Brain microvascular endothelial cell (primary cell): ENCODE results near the gene GAPVD1.
"Not testable (repeated sequence)": the region's sequence is repeated elsewhere in the genome, so short reads cannot be mapped to it uniquely, and the experiment has no call there.

Experiments
- DNase-seq: peaks from one replicate; pipeline ENCODE4 v3.0.0-alpha.2; 2020
- H3K27ac ChIP-seq: fragments of 250-450 bp; sonication (Bioruptor Pico); 2 replicates; pipeline ENCODE4 v1.5.1; 2020; ENCODE audit warnings: mild to moderate bottlenecking, moderate library complexity
- H3K27me3 ChIP-seq: fragments of 250-450 bp; sonication (Bioruptor Pico); replicated peaks from 2 replicates; pipeline ENCODE4 v1.5.1; 2020; ENCODE audit warnings: mild to moderate bottlenecking
- H3K36me3 ChIP-seq: fragments of 250-450 bp; sonication (Bioruptor Pico); replicated peaks from 2 replicates; pipeline ENCODE4 v1.5.1; 2020; ENCODE audit warnings: mild to moderate bottlenecking
- H3K4me3 ChIP-seq: 2 replicates; pipeline ENCODE4 v1.5.1; 2011; ENCODE audit warnings: low read depth, mild to moderate bottlenecking, control low read depth, low read length, moderate library complexity
- in situ Hi-C: cut with HindIII; loops from 2 replicates; pipeline ENCODE4 v1.10.0; 2017; ENCODE audit warnings: low sequenced_read_pairs, low pct_ligation_motif_present
- TF ChIP-seq, protein P1 (sequence below): IDR thresholded peaks from 2 replicates; pipeline ENCODE4 v1.5.1; 2011; ENCODE audit warnings: low read depth, mild to moderate bottlenecking, moderate library complexity, low read length, control low read depth, inconsistent platforms; ENCODE audit errors: missing control alignments

Gene GAPVD1

GRCh38 chr9:125276771-125277170, 15.1 kb downstream of the GAPVD1 start:
- no peak for DNase-seq
- TF ChIP-seq, protein P1, sequence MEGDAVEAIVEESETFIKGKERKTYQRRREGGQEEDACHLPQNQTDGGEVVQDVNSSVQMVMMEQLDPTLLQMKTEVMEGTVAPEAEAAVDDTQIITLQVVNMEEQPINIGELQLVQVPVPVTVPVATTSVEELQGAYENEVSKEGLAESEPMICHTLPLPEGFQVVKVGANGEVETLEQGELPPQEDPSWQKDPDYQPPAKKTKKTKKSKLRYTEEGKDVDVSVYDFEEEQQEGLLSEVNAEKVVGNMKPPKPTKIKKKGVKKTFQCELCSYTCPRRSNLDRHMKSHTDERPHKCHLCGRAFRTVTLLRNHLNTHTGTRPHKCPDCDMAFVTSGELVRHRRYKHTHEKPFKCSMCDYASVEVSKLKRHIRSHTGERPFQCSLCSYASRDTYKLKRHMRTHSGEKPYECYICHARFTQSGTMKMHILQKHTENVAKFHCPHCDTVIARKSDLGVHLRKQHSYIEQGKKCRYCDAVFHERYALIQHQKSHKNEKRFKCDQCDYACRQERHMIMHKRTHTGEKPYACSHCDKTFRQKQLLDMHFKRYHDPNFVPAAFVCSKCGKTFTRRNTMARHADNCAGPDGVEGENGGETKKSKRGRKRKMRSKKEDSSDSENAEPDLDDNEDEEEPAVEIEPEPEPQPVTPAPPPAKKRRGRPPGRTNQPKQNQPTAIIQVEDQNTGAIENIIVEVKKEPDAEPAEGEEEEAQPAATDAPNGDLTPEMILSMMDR: no peak
- in situ Hi-C loops: no loop called here
- Histone ChIP-seq H3K36me3 (peaks cover 2% of the 10 kb centered on the region), H3K4me3 (no peak overlapping the region), H3K27ac (no peak overlapping the region), H3K27me3 (no peaks in the 10 kb centered on the region)

- no peak overlapping the region for H3K4me3 ChIP-seq
- in situ Hi-C loops: no loop called here
- no peak for DNase-seq
- H3K27ac ChIP-seq: no peak overlapping the region
- no peaks in the 10 kb centered on the region for H3K27me3 ChIP-seq
- peaks cover 2% of the 10 kb centered on the region for H3K36me3 ChIP-seq
- TF ChIP-seq, protein P1: no peak
Observed at GRCh38 chr9:125277411-125277810, 15.8 kb downstream of the GAPVD1 start.

GRCh38 chr9:125280945-125281344, 19.3 kb downstream of the GAPVD1 start:
- in situ Hi-C loops: no loop called here
- H3K36me3 ChIP-seq: peaks cover 2% of the 10 kb centered on the region
- TF ChIP-seq, protein P1: no peak
- H3K27me3 ChIP-seq: no peaks in the 10 kb centered on the region
- no peak for DNase-seq
- no peak overlapping the region for H3K4me3 ChIP-seq
- no peak overlapping the region for H3K27ac ChIP-seq

GRCh38 chr9:125284855-125285254, 23.2 kb downstream of the GAPVD1 start:
- H3K27ac ChIP-seq: no peak overlapping the region
- TF ChIP-seq, protein P1: no peak
- H3K36me3 ChIP-seq: peaks cover under 1% of the 10 kb centered on the region
- H3K4me3 ChIP-seq: no peak overlapping the region
- DNase-seq: no peak
- H3K27me3 ChIP-seq: no peaks in the 10 kb centered on the region
- in situ Hi-C loops: no loop called here

- DNase-seq, H3K27me3 ChIP-seq, H3K4me3 ChIP-seq, in situ Hi-C loops, H3K27ac ChIP-seq, H3K36me3 ChIP-seq: not testable (repeated sequence)
Observed at GRCh38 chr9:125286935-125287433, 25.4 kb downstream of the GAPVD1 start.

DNA sequence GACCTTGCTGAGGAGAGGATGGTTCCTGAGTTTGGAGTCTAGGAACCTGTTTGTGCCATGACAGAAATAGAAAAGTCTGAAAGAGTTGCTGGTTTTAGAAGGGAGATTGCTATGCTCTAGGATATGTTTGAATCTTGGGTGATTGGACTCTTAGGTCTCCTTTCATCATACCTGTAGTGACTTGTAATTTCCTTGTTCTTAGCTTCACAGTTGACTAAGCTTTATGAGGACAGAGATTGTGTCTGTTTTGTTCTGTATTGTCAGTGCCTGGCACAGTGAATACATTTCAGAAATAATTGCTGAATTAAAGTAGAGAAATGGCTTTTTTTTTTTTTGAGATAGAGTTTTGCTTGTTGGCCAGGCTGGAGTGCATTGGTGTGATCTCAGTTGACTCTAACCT, 31.5 kb downstream of the GAPVD1 start:
- Histone ChIP-seq H3K27ac (no peak overlapping the region), H3K27me3 (no peaks in the 10 kb centered on the region), H3K4me3 (no peak overlapping the region), H3K36me3 (no peaks in the 10 kb centered on the region)
- TF ChIP-seq, protein P1: no peak
- in situ Hi-C loops: no loop called here
- DNase-seq: no peak
